ENCODE measurements around the gene SNURF. TPM values are rescaled to one million over a fixed set of nuclear protein-coding genes. Genes with fewer than 3 reads are reported as not detected.
"Not testable (repeated sequence)": the region's sequence is repeated elsewhere in the genome, so short reads cannot be mapped to it uniquely, and the experiment has no call there.

The SNURF gene
- total and polyA plus RNA-seq, 7 donors = 2.2 to 26.8 (median 22.2) TPM

GRCh38 chr15:24924153-24924552, 30.6 kb upstream of the SNURF start:
- no peak for DNase-seq

DNA sequence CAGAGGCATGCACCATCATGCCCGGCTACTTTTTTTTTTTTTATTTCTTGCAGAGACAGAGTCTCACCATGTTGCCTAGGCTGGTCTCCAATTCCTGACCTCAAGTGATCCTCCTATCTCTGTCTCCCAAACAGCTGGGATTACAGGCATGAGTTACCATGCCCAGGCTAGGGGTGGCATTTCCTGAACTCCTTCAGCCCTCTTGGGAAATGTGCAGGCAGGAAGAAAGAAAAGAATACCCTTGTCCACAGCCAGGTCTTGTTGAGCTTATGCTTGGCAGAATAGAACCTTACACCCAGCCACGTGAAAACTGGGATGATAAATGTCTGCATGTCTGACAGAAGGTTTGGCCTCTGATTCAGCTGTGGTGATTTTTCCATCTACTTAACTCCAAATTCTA, 30.2 kb upstream of the SNURF start:
- peak in 1 of 4 donors; percentile 40 for ATAC-seq
- H3K4me3 ChIP-seq = no peak overlapping the region
- no peak overlapping the region for H3K27ac ChIP-seq
- no peak for DNase-seq
- intact Hi-C loops (cut with DNase I) = no loop called here
- no peaks in the 10 kb centered on the region for H3K4me1 ChIP-seq
- no peaks in the 10 kb centered on the region for H3K9me3 ChIP-seq
- 48 to 68% (median 56%) methylated on average over 2 of the region's 2 CpGs for WGBS, 3 donors
- H3K27me3 ChIP-seq (ENCODE audit: insufficient read depth in 3 of 3, low read length in 2 of 3) = no peaks in the 10 kb centered on the region
- H3K36me3 ChIP-seq (ENCODE audit: insufficient read depth in 1 of 2, low read depth in 1 of 2) = no peaks in the 10 kb centered on the region
- TF ChIP-seq CTCF (IDR thresholded peaks at IDR 0.05) = no peak

More at GRCh38 chr15:24924153-24924552, 30.6 kb upstream of the SNURF start:
- no peak overlapping the region for H3K27ac ChIP-seq
- H3K27me3 ChIP-seq (ENCODE audit: insufficient read depth in 3 of 3, low read length in 2 of 3) = no peaks in the 10 kb centered on the region
- ATAC-seq = no peak
- WGBS, 3 donors = 79 to 82% (median 79%) methylated on average over 3 of the region's 3 CpGs
- TF ChIP-seq CTCF (IDR thresholded peaks at IDR 0.05) = no peak
- no peaks in the 10 kb centered on the region for H3K4me1 ChIP-seq
- intact Hi-C loops (cut with DNase I) = no loop called here
- no peaks in the 10 kb centered on the region for H3K9me3 ChIP-seq
- no peaks in the 10 kb centered on the region for H3K36me3 ChIP-seq (ENCODE audit: insufficient read depth in 1 of 2, low read depth in 1 of 2)
- H3K4me3 ChIP-seq = no peak overlapping the region

DNA sequence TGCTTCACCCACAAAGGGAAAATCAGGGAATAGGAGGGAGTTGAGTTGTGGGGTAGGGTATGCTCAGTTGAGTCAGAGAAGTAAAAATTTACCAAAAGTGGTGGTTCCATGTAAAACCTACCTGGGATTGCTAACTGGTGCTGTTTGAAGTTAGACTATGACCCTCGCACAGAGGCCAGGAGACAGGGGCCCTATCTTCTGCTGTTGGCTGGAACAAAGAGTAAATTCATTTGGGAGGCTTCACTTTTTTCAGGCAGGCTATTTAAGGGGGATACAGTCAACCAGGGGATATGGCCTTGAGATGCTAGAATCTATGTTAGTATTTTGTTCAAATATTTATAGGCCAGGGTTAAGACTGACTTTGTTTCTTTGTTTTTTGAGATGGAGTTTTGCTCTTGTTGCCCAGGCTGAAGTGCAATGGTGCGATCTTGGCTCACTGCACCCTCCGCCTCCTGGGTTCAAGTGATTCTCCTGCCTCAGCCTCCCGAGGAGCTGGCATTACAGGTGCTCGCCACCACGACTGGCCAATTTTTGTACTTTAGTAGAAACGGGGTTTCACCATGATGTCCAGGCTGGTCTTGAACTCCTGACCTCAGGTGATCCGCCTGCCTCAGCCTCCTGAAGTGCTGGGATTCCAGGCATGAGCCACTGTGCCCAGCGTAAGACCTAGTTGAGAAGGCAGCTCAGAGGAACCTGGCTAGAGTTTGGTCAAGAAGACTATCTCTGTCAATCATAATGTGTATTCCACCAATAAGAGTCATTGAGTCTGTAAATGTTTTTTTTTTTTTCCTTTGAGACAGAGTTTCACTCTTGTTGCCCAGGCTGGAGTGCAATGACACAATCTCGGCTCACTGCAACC, 22.7 kb upstream of the SNURF start:
- ATAC-seq; H3K4me1 ChIP-seq; H3K4me3 ChIP-seq; H3K27me3 ChIP-seq (ENCODE audit: insufficient read depth in 3 of 3, low read length in 2 of 3); H3K36me3 ChIP-seq (ENCODE audit: insufficient read depth in 1 of 2, low read depth in 1 of 2); H3K27ac ChIP-seq; H3K9me3 ChIP-seq; intact Hi-C loops (cut with DNase I); DNase-seq: not testable (repeated sequence)
- 86 to 87% (median 86%) methylated on average over 10 of the region's 10 CpGs for WGBS, 3 donors

- ATAC-seq (peak in 2 of 4 donors; percentile 41 to 69), DNase-seq (no peak)
- Histone ChIP-seq H3K27me3 (ENCODE audit: insufficient read depth in 3 of 3, low read length in 2 of 3) (no peaks in the 10 kb centered on the region), H3K36me3 (ENCODE audit: insufficient read depth in 1 of 2, low read depth in 1 of 2) (no peaks in the 10 kb centered on the region), H3K9me3 (no peaks in the 10 kb centered on the region), H3K27ac (no peak overlapping the region), H3K4me1 (no peaks in the 10 kb centered on the region), H3K4me3 (no peak overlapping the region)
- TF ChIP-seq CTCF (IDR thresholded peaks at IDR 0.05) = no peak
- intact Hi-C loops (cut with DNase I) = no loop called here
- WGBS, 3 donors = 61 to 75% (median 66%) methylated on average over 7 of the region's 7 CpGs
Measured at GRCh38 chr15:24933716-24934115, 21.1 kb upstream of the SNURF start.

- DNase-seq; intact Hi-C loops (cut with DNase I): not testable (repeated sequence)
Measured at GRCh38 chr15:24938224-24938623, 16.6 kb upstream of the SNURF start.

More at GRCh38 chr15:24938224-24938623, 16.6 kb upstream of the SNURF start:
- not testable (repeated sequence) for H3K4me1 ChIP-seq; ATAC-seq; H3K27me3 ChIP-seq (ENCODE audit: insufficient read depth in 3 of 3, low read length in 2 of 3); H3K27ac ChIP-seq; H3K9me3 ChIP-seq; H3K36me3 ChIP-seq (ENCODE audit: insufficient read depth in 1 of 2, low read depth in 1 of 2); H3K4me3 ChIP-seq
- WGBS, 3 donors = 67 to 76% (median 74%) methylated on average over 3 of the region's 3 CpGs
